Measurements from ENCODE around the gene CTNNA2.

CTNNA2 gene

GRCh38 chr2:80151248-80151647 lies 638.4 kb downstream of the CTNNA2 start:
- H3K9me3 Mint-ChIP-seq, result peaks cover 3% of the 10 kb centered on the region
- no peak overlapping the region for H3K27ac Mint-ChIP-seq
- no peaks in the 10 kb centered on the region for H3K27me3 Mint-ChIP-seq
- no peak for ATAC-seq
- no peak overlapping the region for H3K4me3 Mint-ChIP-seq
- H3K36me3 Mint-ChIP-seq, result no peaks in the 10 kb centered on the region
- no peaks in the 10 kb centered on the region for H3K4me1 Mint-ChIP-seq

- no peaks in the 10 kb centered on the region for H3K27me3 Mint-ChIP-seq
- H3K4me1 Mint-ChIP-seq, result no peaks in the 10 kb centered on the region
- H3K27ac Mint-ChIP-seq, result no peak overlapping the region
- H3K4me3 Mint-ChIP-seq, result no peak overlapping the region
- peaks cover 3% of the 10 kb centered on the region for H3K9me3 Mint-ChIP-seq
- no peak for ATAC-seq
- H3K36me3 Mint-ChIP-seq, result no peaks in the 10 kb centered on the region
These were observed 638.8 kb downstream of the CTNNA2 start for GRCh38 chr2:80151651-80152050.

- Mint-ChIP-seq H3K9me3 (peaks cover 5% of the 10 kb centered on the region), H3K36me3 (no peaks in the 10 kb centered on the region), H3K27ac (no peak overlapping the region), H3K27me3 (no peaks in the 10 kb centered on the region), H3K4me1 (no peaks in the 10 kb centered on the region), H3K4me3 (no peak overlapping the region)
- no peak for ATAC-seq
These were observed 640.3 kb downstream of the CTNNA2 start for GRCh38 chr2:80153151-80153550.

GRCh38 chr2:80153768-80154167 lies 640.9 kb downstream of the CTNNA2 start:
- Mint-ChIP-seq H3K27ac (no peak overlapping the region), H3K9me3 (peaks cover 8% of the 10 kb centered on the region), H3K36me3 (no peaks in the 10 kb centered on the region), H3K27me3 (no peaks in the 10 kb centered on the region), H3K4me3 (no peak overlapping the region), H3K4me1 (no peaks in the 10 kb centered on the region)
- ATAC-seq, result no peak

- no peaks in the 10 kb centered on the region for H3K4me1 Mint-ChIP-seq
These were observed 641.5 kb downstream of the CTNNA2 start for GRCh38 chr2:80154231-80154915.

GRCh38 chr2:80164375-80164774 lies 651.5 kb downstream of the CTNNA2 start:
- Mint-ChIP-seq H3K27ac (no peak overlapping the region), H3K9me3 (no peaks in the 10 kb centered on the region), H3K4me3 (no peak overlapping the region), H3K4me1 (no peaks in the 10 kb centered on the region), H3K27me3 (no peaks in the 10 kb centered on the region), H3K36me3 (no peaks in the 10 kb centered on the region)
- no peak for ATAC-seq

More at GRCh38 chr2:80154231-80154915, 641.5 kb downstream of the CTNNA2 start:
- Mint-ChIP-seq H3K9me3 (peaks cover 8% of the 10 kb centered on the region), H3K4me3 (no peak overlapping the region), H3K27ac (no peak overlapping the region), H3K27me3 (no peaks in the 10 kb centered on the region), H3K36me3 (no peaks in the 10 kb centered on the region)
- ATAC-seq, result no peak

GRCh38 chr2:80166483-80167171 lies 653.8 kb downstream of the CTNNA2 start:
- Mint-ChIP-seq H3K36me3 (no peaks in the 10 kb centered on the region), H3K4me3 (no peak overlapping the region), H3K9me3 (peaks cover 3% of the 10 kb centered on the region)

GRCh38 chr2:80167284-80167808 lies 654.5 kb downstream of the CTNNA2 start:
- no peak for ATAC-seq
- no peaks in the 10 kb centered on the region for H3K27me3 Mint-ChIP-seq
- no peak overlapping the region for H3K4me3 Mint-ChIP-seq
- no peaks in the 10 kb centered on the region for H3K4me1 Mint-ChIP-seq
- peaks cover 3% of the 10 kb centered on the region for H3K9me3 Mint-ChIP-seq
- no peak overlapping the region for H3K27ac Mint-ChIP-seq
- H3K36me3 Mint-ChIP-seq, result no peaks in the 10 kb centered on the region

More at GRCh38 chr2:80166483-80167171, 653.8 kb downstream of the CTNNA2 start:
- H3K27me3 Mint-ChIP-seq, result no peaks in the 10 kb centered on the region
- H3K27ac Mint-ChIP-seq, result no peak overlapping the region
- ATAC-seq, result no peak
- no peaks in the 10 kb centered on the region for H3K4me1 Mint-ChIP-seq

GRCh38 chr2:80168037-80168436 lies 655.2 kb downstream of the CTNNA2 start:
- H3K36me3 Mint-ChIP-seq, result no peaks in the 10 kb centered on the region
- no peak for ATAC-seq

GRCh38 chr2:80168801-80169200 lies 656.0 kb downstream of the CTNNA2 start:
- no peaks in the 10 kb centered on the region for H3K27me3 Mint-ChIP-seq
- H3K27ac Mint-ChIP-seq, result no peak overlapping the region
- H3K36me3 Mint-ChIP-seq, result no peaks in the 10 kb centered on the region
- peaks cover 3% of the 10 kb centered on the region for H3K9me3 Mint-ChIP-seq
- H3K4me1 Mint-ChIP-seq, result no peaks in the 10 kb centered on the region
- ATAC-seq, result no peak
- no peak overlapping the region for H3K4me3 Mint-ChIP-seq

More at GRCh38 chr2:80168037-80168436, 655.2 kb downstream of the CTNNA2 start:
- Mint-ChIP-seq H3K27ac (no peak overlapping the region), H3K4me3 (no peak overlapping the region), H3K4me1 (no peaks in the 10 kb centered on the region), H3K27me3 (no peaks in the 10 kb centered on the region), H3K9me3 (peaks cover 3% of the 10 kb centered on the region)

GRCh38 chr2:80169811-80170594 lies 657.2 kb downstream of the CTNNA2 start:
- H3K27me3 Mint-ChIP-seq, result no peaks in the 10 kb centered on the region
- H3K4me1 Mint-ChIP-seq, result no peaks in the 10 kb centered on the region
- H3K36me3 Mint-ChIP-seq, result no peaks in the 10 kb centered on the region
- H3K9me3 Mint-ChIP-seq, result peaks cover 9% of the 10 kb centered on the region
- no peak overlapping the region for H3K4me3 Mint-ChIP-seq
- no peak for ATAC-seq
- no peak overlapping the region for H3K27ac Mint-ChIP-seq

- Mint-ChIP-seq H3K4me3 (no peak overlapping the region), H3K4me1 (no peaks in the 10 kb centered on the region), H3K27me3 (no peaks in the 10 kb centered on the region), H3K27ac (no peak overlapping the region), H3K9me3 (peaks cover 9% of the 10 kb centered on the region), H3K36me3 (no peaks in the 10 kb centered on the region)
- ATAC-seq, result no peak
These were observed 672.2 kb downstream of the CTNNA2 start for GRCh38 chr2:80185091-80185490.

GRCh38 chr2:80186262-80186661 lies 673.4 kb downstream of the CTNNA2 start:
- ATAC-seq, result no peak
- no peaks in the 10 kb centered on the region for H3K27me3 Mint-ChIP-seq

GRCh38 chr2:80187156-80187555 lies 674.3 kb downstream of the CTNNA2 start:
- no peak for ATAC-seq
- no peaks in the 10 kb centered on the region for H3K27me3 Mint-ChIP-seq
- H3K9me3 Mint-ChIP-seq, result peaks cover 3% of the 10 kb centered on the region
- H3K4me1 Mint-ChIP-seq, result no peaks in the 10 kb centered on the region
- H3K4me3 Mint-ChIP-seq, result no peak overlapping the region
- no peak overlapping the region for H3K27ac Mint-ChIP-seq
- no peaks in the 10 kb centered on the region for H3K36me3 Mint-ChIP-seq

More at GRCh38 chr2:80186262-80186661, 673.4 kb downstream of the CTNNA2 start:
- H3K27ac Mint-ChIP-seq, result no peak overlapping the region
- no peak overlapping the region for H3K4me3 Mint-ChIP-seq
- peaks cover 3% of the 10 kb centered on the region for H3K9me3 Mint-ChIP-seq
- no peaks in the 10 kb centered on the region for H3K36me3 Mint-ChIP-seq
- no peaks in the 10 kb centered on the region for H3K4me1 Mint-ChIP-seq

GRCh38 chr2:80190166-80190565 lies 677.3 kb downstream of the CTNNA2 start:
- Mint-ChIP-seq H3K4me1 (no peaks in the 10 kb centered on the region), H3K4me3 (no peak overlapping the region), H3K27me3 (no peaks in the 10 kb centered on the region), H3K27ac (no peak overlapping the region), H3K9me3 (no peaks in the 10 kb centered on the region), H3K36me3 (no peaks in the 10 kb centered on the region)
- no peak for ATAC-seq

All from stimulated activated memory B cell treated with anti-CD40 and anti-IgM and Interleukin-4, amounts not matched to agents 10 μg/mL and 1 μg/mL and 100 μg/mL, for 72 hours (primary cell).